HCT116 (cell line): Measurements from ENCODE around the gene IBSP. TPM values are rescaled to one million over a fixed set of nuclear protein-coding genes. Genes with fewer than 3 reads are reported as not detected.

Source experiments
- ATAC-seq: fragments of 200-7000 bp; cut with Tn5 transposase; 2 replicates; pipeline ENCODE4 v1.9.1; 2020; ENCODE audit warnings: mild to moderate bottlenecking, moderate library complexity
- Bru-seq: library from RNA; stranded (reverse); fragments of 400-500 nt; gene quantifications from one replicate; lab custom pipeline; 2021; lab: Mats Ljungman, UMichigan
- BruChase-seq, 2 experiments: library from RNA; stranded (reverse); fragments of 400-500 nt; gene quantifications; one replicate each; lab custom pipeline; 2021; lab: Mats Ljungman, UMichigan
- BruUV-seq: library from RNA; stranded (reverse); fragments of 400-500 nt; replicated peaks from 2 replicates; lab custom pipeline; 2021; lab: Mats Ljungman, UMichigan
- CTCF ChIA-PET: fragments of 300-600 bp; sonication (Branson Sonifier 250); formaldehyde crosslinking; loops from one replicate; lab custom pipeline; 2021; ENCODE audit warnings: antibody characterized with exemption; lab: Charles Lee
- POLR2A ChIA-PET: fragments of 300-600, 350-600 bp; sonication (Branson Sonifier 250); formaldehyde crosslinking; loops from one replicate; lab custom pipeline; 2021; ENCODE audit warnings: antibody characterized with exemption; lab: Charles Lee
- RAD21 ChIA-PET, 2 experiments: fragments of 300-600 bp; sonication (Branson Sonifier 250); formaldehyde crosslinking; loops; one replicate each; lab custom pipeline; 2023; ENCODE audit warnings: low total read pairs in 2 of 2; ENCODE audit not compliant: uncharacterized antibody in 2 of 2, unreplicated experiment in 2 of 2, low non-redundant PET in 1 of 2; lab: Charles Lee
- DNase-seq: peaks from one replicate; pipeline ENCODE4 v3.0.0-alpha.2; 2010; ENCODE audit warnings: low read depth, low spot score
- H2AFZ ChIP-seq: fragments of 200-600 bp; shearing (Covaris generic), sonication (generic); 2 replicates; pipeline ENCODE4 v1.6.1; 2017; ENCODE audit warnings: low read depth, mixed run types, mixed read lengths, antibody characterized with exemption, low read length; ENCODE audit not compliant: poor library complexity, severe bottlenecking
- H3K27ac ChIP-seq: 2 replicates; pipeline ENCODE4 v1.5.1; 2012; ENCODE audit warnings: low read depth, low read length
- H3K27me3 ChIP-seq: fragments of 200-600 bp; sonication (generic); 2 replicates; pipeline ENCODE4 v1.6.1; 2016; ENCODE audit warnings: mixed run types, low read length, mixed read lengths; ENCODE audit not compliant: insufficient read depth
- H3K36me3 ChIP-seq, 2 experiments: fragments of 200-500 bp in 1 of 2; fragments of 200-600 bp in 1 of 2; sonication (Bioruptor generic) in 1 of 2; sonication (generic) in 1 of 2; 2 replicates each; pipeline versions ENCODE4 v1.5.1 to v1.6.1; 2014 to 2016; ENCODE audit warnings: low read length in 2 of 2, inconsistent platforms in 1 of 2, mixed read lengths in 1 of 2, mixed run types in 1 of 2; ENCODE audit not compliant: insufficient read depth in 2 of 2, control insufficient read depth in 1 of 2
- H3K4me1 ChIP-seq, 2 experiments: fragments of 200-600 bp in 1 of 2; sonication (generic) in 1 of 2; 2 replicates each; pipeline versions ENCODE4 v1.5.1 to v1.6.1; 2012 to 2017; ENCODE audit warnings: low read length in 2 of 2, inconsistent platforms in 1 of 2, mild to moderate bottlenecking in 1 of 2, mixed read lengths in 1 of 2, mixed run types in 1 of 2, moderate library complexity in 1 of 2; ENCODE audit not compliant: insufficient read depth in 2 of 2, control insufficient read depth in 1 of 2
- H3K4me2 ChIP-seq: fragments of 200-600 bp; sonication (generic); 2 replicates; pipeline ENCODE4 v1.6.1; 2017; ENCODE audit warnings: mixed run types, low read length, mixed read lengths
- H3K4me3 ChIP-seq, 2 experiments: fragments of 200-600 bp in 1 of 2; sonication (generic) in 1 of 2; replicated peaks in 1 of 2; 2 replicates each; pipeline ENCODE4 v1.5.1; 2011 to 2016; ENCODE audit warnings: low read length in 2 of 2, control low read depth in 1 of 2, low read depth in 1 of 2, mild to moderate bottlenecking in 1 of 2, mixed read lengths in 1 of 2, mixed run types in 1 of 2
- H3K79me2 ChIP-seq: fragments of 200-600 bp; sonication (generic); 2 replicates; pipeline ENCODE4 v1.6.1; 2017; ENCODE audit warnings: mild to moderate bottlenecking, mixed run types, low read length, moderate library complexity, mixed read lengths; ENCODE audit not compliant: insufficient read depth
- H3K9ac ChIP-seq: fragments of 200-600 bp; sonication (generic); 2 replicates; pipeline ENCODE4 v1.6.1; 2016; ENCODE audit warnings: low read length, mixed read lengths
- H3K9me2 ChIP-seq: fragments of 200-600 bp; sonication (generic), shearing (Covaris generic); 2 replicates; pipeline ENCODE4 v1.6.1; 2017; ENCODE audit warnings: mixed run types, mild to moderate bottlenecking, moderate library complexity; ENCODE audit not compliant: insufficient read depth
- H3K9me3 ChIP-seq, 2 experiments: fragments of 200-500 bp in 1 of 2; fragments of 200-600 bp in 1 of 2; sonication (Bioruptor generic) in 1 of 2; sonication (generic) in 1 of 2; 2 replicates each; pipeline ENCODE4 v1.6.1; 2014 to 2017; ENCODE audit warnings: low read length in 2 of 2, mixed read lengths in 2 of 2, inconsistent platforms in 1 of 2, low read depth in 1 of 2, mild to moderate bottlenecking in 1 of 2, mixed run types in 1 of 2, moderate library complexity in 1 of 2; ENCODE audit not compliant: control insufficient read depth in 1 of 2, insufficient read depth in 1 of 2
- H4K20me1 ChIP-seq: fragments of 200-600 bp; sonication (generic), shearing (Covaris generic); 2 replicates; pipeline ENCODE4 v1.6.1; 2017; ENCODE audit warnings: mixed run types, mild to moderate bottlenecking, moderate library complexity; ENCODE audit not compliant: insufficient read depth
- EZH2phosphoT487 ChIP-seq: fragments of 200-600 bp; IDR thresholded peaks from 2 replicates; pipeline ENCODE4 v1.6.1; 2018; ENCODE audit warnings: antibody characterized with exemption, borderline replicate concordance
- ZFX ChIP-seq: fragments of 450-650 bp; IDR thresholded peaks from 2 replicates; pipeline ENCODE4 v1.6.1; 2017
- intact Hi-C: fragments of 100-400 bp; cut with micrococcal nuclease; formaldehyde crosslinking; loops from 2 replicates; pipeline ENCODE4 v1.10.0; 2022
- long read RNA-seq: library from polyadenylated mRNA; unstranded; transcript quantifications from one replicate; pipeline ENCODE4 v2.0.0, GENCODE V29; 2021; ENCODE audit not compliant: unreplicated experiment
- polyA plus RNA-seq: library from polyadenylated mRNA; unstranded; fragments of >200 nt; gene quantifications from 2 replicates; pipeline ENCODE4 v1.2.1, GENCODE V29; 2012; ENCODE audit warnings: missing spikeins
- total RNA-seq: library from RNA; stranded (reverse); gene quantifications from one replicate; pipeline ENCODE4 v1.2.1, GENCODE V29; 2021; ENCODE audit not compliant: unreplicated experiment
- TF ChIP-seq, protein P1 (sequence below): IDR thresholded peaks from 2 replicates; pipeline ENCODE4 v1.6.1; 2012; ENCODE audit warnings: low read depth

IBSP gene, protein sequence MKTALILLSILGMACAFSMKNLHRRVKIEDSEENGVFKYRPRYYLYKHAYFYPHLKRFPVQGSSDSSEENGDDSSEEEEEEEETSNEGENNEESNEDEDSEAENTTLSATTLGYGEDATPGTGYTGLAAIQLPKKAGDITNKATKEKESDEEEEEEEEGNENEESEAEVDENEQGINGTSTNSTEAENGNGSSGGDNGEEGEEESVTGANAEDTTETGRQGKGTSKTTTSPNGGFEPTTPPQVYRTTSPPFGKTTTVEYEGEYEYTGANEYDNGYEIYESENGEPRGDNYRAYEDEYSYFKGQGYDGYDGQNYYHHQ
- total RNA-seq (not detected), Bru-seq, nascent RNA (not detected), BruChase-seq, experiment 1, labeled RNA remaining after a 6-hour chase (not detected), BruChase-seq, experiment 2, labeled RNA remaining after a 2-hour chase (not detected)
- polyA plus RNA-seq, result not detected in 2 replicates
- long read RNA-seq, result 0 reads

DNA sequence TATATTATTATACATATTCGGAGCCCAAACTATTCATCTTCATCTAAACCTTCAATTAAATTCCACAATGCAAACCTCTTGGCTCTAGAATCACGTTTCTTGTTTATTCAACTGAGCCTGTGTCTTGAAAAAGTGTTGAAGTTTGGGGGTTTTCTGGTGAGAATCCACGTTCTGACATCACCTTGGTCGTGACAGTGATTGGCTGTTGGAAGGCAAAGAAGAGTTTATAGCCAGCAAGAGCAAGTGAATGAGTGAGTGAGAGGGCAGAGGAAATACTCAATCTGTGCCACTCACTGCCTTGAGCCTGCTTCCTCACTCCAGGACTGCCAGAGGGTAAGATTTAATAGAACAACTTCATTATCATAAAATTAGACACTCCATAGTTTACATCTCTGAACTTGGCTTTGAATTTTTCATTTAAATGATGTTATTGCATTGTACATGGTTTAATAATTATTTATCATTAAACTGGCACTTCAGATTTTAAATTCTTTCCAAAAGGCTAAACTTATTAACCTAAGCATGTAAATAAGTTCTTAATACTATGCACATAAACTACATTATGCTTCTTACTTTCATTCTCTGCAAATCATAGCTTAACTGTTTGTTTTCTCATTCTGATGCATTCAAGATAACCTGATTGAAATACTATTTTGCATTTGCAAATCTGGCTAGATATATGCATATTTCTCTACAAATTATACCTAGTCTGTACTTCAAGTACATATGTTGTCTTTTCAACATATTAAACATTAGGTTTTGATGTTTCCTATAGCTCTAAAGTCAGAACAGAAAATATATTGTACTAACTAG, at the start of gene IBSP:
Gene IBSP (plus strand): TSS at position 254 of the 813 bp plus-strand sequence. CDS start 2,808 bp downstream, outside the sequence.
- Histone ChIP-seq H3K9ac (no peak within 1 kb of the TSS), H3K79me2 (no peaks in the 10 kb centered on the region)
- CTCF ChIA-PET, result no interaction called here

More for the DNA sequence above, at the start of gene IBSP:
- intact Hi-C loops, result no loop called here
- POLR2A ChIA-PET, result no interaction called here
- Histone ChIP-seq H2AFZ (no peak within 1 kb of the TSS), H3K36me3 (no peaks in the 10 kb centered on the region), H3K4me2 (no peak within 1 kb of the TSS), H3K4me3 (no peak within 1 kb of the TSS), H4K20me1 (no peaks in the 10 kb centered on the region)
- no peak for DNase-seq
- TF ChIP-seq EZH2phosphoT487 (no peak), ZFX (no peak)
- TF ChIP-seq, protein P1, sequence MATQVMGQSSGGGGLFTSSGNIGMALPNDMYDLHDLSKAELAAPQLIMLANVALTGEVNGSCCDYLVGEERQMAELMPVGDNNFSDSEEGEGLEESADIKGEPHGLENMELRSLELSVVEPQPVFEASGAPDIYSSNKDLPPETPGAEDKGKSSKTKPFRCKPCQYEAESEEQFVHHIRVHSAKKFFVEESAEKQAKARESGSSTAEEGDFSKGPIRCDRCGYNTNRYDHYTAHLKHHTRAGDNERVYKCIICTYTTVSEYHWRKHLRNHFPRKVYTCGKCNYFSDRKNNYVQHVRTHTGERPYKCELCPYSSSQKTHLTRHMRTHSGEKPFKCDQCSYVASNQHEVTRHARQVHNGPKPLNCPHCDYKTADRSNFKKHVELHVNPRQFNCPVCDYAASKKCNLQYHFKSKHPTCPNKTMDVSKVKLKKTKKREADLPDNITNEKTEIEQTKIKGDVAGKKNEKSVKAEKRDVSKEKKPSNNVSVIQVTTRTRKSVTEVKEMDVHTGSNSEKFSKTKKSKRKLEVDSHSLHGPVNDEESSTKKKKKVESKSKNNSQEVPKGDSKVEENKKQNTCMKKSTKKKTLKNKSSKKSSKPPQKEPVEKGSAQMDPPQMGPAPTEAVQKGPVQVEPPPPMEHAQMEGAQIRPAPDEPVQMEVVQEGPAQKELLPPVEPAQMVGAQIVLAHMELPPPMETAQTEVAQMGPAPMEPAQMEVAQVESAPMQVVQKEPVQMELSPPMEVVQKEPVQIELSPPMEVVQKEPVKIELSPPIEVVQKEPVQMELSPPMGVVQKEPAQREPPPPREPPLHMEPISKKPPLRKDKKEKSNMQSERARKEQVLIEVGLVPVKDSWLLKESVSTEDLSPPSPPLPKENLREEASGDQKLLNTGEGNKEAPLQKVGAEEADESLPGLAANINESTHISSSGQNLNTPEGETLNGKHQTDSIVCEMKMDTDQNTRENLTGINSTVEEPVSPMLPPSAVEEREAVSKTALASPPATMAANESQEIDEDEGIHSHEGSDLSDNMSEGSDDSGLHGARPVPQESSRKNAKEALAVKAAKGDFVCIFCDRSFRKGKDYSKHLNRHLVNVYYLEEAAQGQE, result no peak
- TF ChIP-seq, all 23 proteins: peak for 0
- H3K4me1 ChIP-seq, result no peaks in the 10 kb centered on the region
- no peak within 1 kb of the TSS for H3K27ac ChIP-seq
- no TSS peak for BruUV-seq
- no peaks in the 10 kb centered on the region for H3K27me3 ChIP-seq
- RAD21 ChIA-PET, result no interaction called here
- H3K9me2 ChIP-seq, result no peaks in the 10 kb centered on the region
- no peaks in the 10 kb centered on the region for H3K9me3 ChIP-seq
- ATAC-seq, result no peak
